WTC11 (cell line): ENCODE measurements around the gene SOCS1. TPM values are rescaled to one million over a fixed set of nuclear protein-coding genes. Genes with fewer than 3 reads are reported as not detected.

Experiments
- ATAC-seq: fragments of 200-7000 bp; cut with Tn5 transposase; 2 replicates; pipeline ENCODE4 v1.10.0; 2021; ENCODE audit warnings: mild to moderate bottlenecking, moderate library complexity
- CTCF ChIA-PET: fragments of 300-600 bp; sonication (Branson Sonifier 250); formaldehyde crosslinking; loops from one replicate; lab custom pipeline; 2021; ENCODE audit warnings: antibody characterized with exemption; lab: Charles Lee
- POLR2A ChIA-PET: fragments of 350-600 bp; sonication (Branson Sonifier 250); formaldehyde crosslinking; loops from one replicate; lab custom pipeline; 2021; ENCODE audit warnings: antibody characterized with exemption; lab: Charles Lee
- DNase-seq: peaks from one replicate; pipeline ENCODE4 v3.0.0; 2021; ENCODE audit warnings: low spot score
- H3K27ac Mint-ChIP-seq: 2 replicates; pipeline ENCODE4 v1.8.0; 2021; ENCODE audit warnings: mixed read lengths
- H3K27me3 Mint-ChIP-seq: 2 replicates; pipeline ENCODE4 v1.8.0; 2021; ENCODE audit warnings: low read depth, mild to moderate bottlenecking, moderate library complexity, mixed read lengths
- H3K36me3 Mint-ChIP-seq: 2 replicates; pipeline ENCODE4 v1.8.0; 2021; ENCODE audit warnings: mixed read lengths
- H3K4me1 Mint-ChIP-seq: 2 replicates; pipeline ENCODE4 v1.8.0; 2022; ENCODE audit warnings: mixed read lengths
- H3K4me3 Mint-ChIP-seq: 2 replicates; pipeline ENCODE4 v1.8.0; 2021; ENCODE audit warnings: mild to moderate bottlenecking, moderate library complexity, mixed read lengths
- H3K9me3 Mint-ChIP-seq: 2 replicates; pipeline ENCODE4 v1.8.0; 2021; ENCODE audit warnings: mixed read lengths
- AR ChIP-seq: fragments of 250-450 bp; sonication (Bioruptor Pico); IDR thresholded peaks from 2 replicates; pipeline ENCODE4 v1.9.0; 2021; ENCODE audit warnings: mild to moderate bottlenecking
- ATF3 ChIP-seq: sonication (generic); formaldehyde crosslinking; conservative IDR thresholded peaks from 2 replicates; pipeline ENCODE4 v1.8.1; 2022; ENCODE audit warnings: mild to moderate bottlenecking, missing genetic modification reagents
- ATF6 ChIP-seq: sonication (generic); formaldehyde crosslinking; IDR thresholded peaks from 2 replicates; pipeline ENCODE4 v1.8.1; 2023; ENCODE audit warnings: mild to moderate bottlenecking, missing genetic modification reagents
- E2F1 ChIP-seq: sonication (generic); formaldehyde crosslinking; IDR thresholded peaks from 2 replicates; pipeline ENCODE4 v1.8.0; 2022; ENCODE audit warnings: mild to moderate bottlenecking, missing genetic modification reagents
- FOXP4 ChIP-seq: sonication (generic); formaldehyde crosslinking; IDR thresholded peaks from 2 replicates; pipeline ENCODE4 v1.8.0; 2022; ENCODE audit warnings: mild to moderate bottlenecking, missing genetic modification reagents
- HMGA2 ChIP-seq: fragments of 250-450 bp; sonication (Bioruptor Pico); IDR thresholded peaks from 2 replicates; pipeline ENCODE4 v1.4.0; 2021; ENCODE audit warnings: mild to moderate bottlenecking, moderate library complexity
- NFE2L1 ChIP-seq: sonication (generic); formaldehyde crosslinking; IDR thresholded peaks from 2 replicates; pipeline ENCODE4 v1.8.1; 2023; ENCODE audit warnings: missing genetic modification reagents
- RORB ChIP-seq: fragments of 250-450 bp; sonication (Bioruptor Pico); IDR thresholded peaks from 2 replicates; pipeline ENCODE4 v1.9.0; 2021; ENCODE audit warnings: mild to moderate bottlenecking
- SP1 ChIP-seq: sonication (generic); formaldehyde crosslinking; conservative IDR thresholded peaks from 2 replicates; pipeline ENCODE4 v1.8.1; 2022; ENCODE audit warnings: missing genetic modification reagents
- TEAD4 ChIP-seq: sonication (generic); formaldehyde crosslinking; IDR thresholded peaks from 2 replicates; pipeline ENCODE4 v1.8.0; 2022; ENCODE audit warnings: mild to moderate bottlenecking, missing genetic modification reagents
- ZNF317 ChIP-seq: sonication (generic); formaldehyde crosslinking; IDR thresholded peaks from 2 replicates; pipeline ENCODE4 v1.8.1; 2023; ENCODE audit warnings: low read depth, mild to moderate bottlenecking, moderate library complexity, missing genetic modification reagents, borderline replicate concordance
- total RNA-seq: library from RNA; stranded (reverse); gene quantifications from 3 replicates; pipeline ENCODE4 v1.2.3, GENCODE V29; 2021

The SOCS1 gene
- total RNA-seq, 1 experiment from 2014 or later = 62.3 TPM

GRCh38 chr16:11204513-11205047 is 51.4 kb downstream of the SOCS1 start:
- DNase-seq = no peak
- Mint-ChIP-seq H3K4me3 (no peak overlapping the region), H3K9me3 (peaks cover 12% of the 10 kb centered on the region), H3K36me3 (peaks cover 2% of the 10 kb centered on the region; the same call in 1 of the 2 replicates), H3K27me3 (no peaks in the 10 kb centered on the region; the same call in 1 of the 2 replicates), H3K4me1 (peaks cover 42% of the 10 kb centered on the region), H3K27ac (no peak overlapping the region)
- ChIA-PET POLR2A (interaction anchor here (2.3 kb wide), 1 partner anchor 52 kb away, joined by 9 read pairs; the partner anchor contains the start of gene SOCS1), CTCF (no interaction called here)
- no peak for ATAC-seq
- TF ChIP-seq SP1 (CRISPR knock-in tag) = no peak
- TF ChIP-seq FOXP4 = no peak
- TF ChIP-seq E2F1 (CRISPR knock-in tag) = no peak
- no peak for TF ChIP-seq ATF6 (CRISPR knock-in tag)
- TF ChIP-seq TEAD4 (CRISPR knock-in tag) = no peak
- no peak for TF ChIP-seq NFE2L1 (CRISPR knock-in tag)
- no peak for TF ChIP-seq RORB
- no peak for TF ChIP-seq ATF3
- TF ChIP-seq AR = no peak
- no peak for TF ChIP-seq HMGA2
- no peak for TF ChIP-seq ZNF317 (CRISPR knock-in tag)

Other genes with a start within 250 kb of the SOCS1 start
- gene TNP2, start 13.1 kb upstream of the SOCS1 start, total RNA-seq = not detected in 3 replicates
- gene PRM3, start 17.4 kb upstream of the SOCS1 start, total RNA-seq = not detected in 3 replicates
- not detected in 3 replicates for gene PRM2, start 20.3 kb upstream of the SOCS1 start, total RNA-seq
- 0.48 TPM in 1 of 3 replicates, not detected in the others for gene PRM1, start 25.1 kb upstream of the SOCS1 start, total RNA-seq
- 77.2 to 83.4 TPM (median 79.0 TPM) in 3 replicates for gene RMI2, start 89.3 kb upstream of the SOCS1 start, total RNA-seq